ENCODE results near the gene TRIM7. TPM values are rescaled to one million over a fixed set of nuclear protein-coding genes. Genes with fewer than 3 reads are reported as not detected.

Gene TRIM7
- total and polyA plus RNA-seq, 9 of the 15 experiments (the other 6 are each of a cell fraction or from before 2014, with no cell fraction given): 2.6 to 14.9 (median 8.9) TPM

DNA sequence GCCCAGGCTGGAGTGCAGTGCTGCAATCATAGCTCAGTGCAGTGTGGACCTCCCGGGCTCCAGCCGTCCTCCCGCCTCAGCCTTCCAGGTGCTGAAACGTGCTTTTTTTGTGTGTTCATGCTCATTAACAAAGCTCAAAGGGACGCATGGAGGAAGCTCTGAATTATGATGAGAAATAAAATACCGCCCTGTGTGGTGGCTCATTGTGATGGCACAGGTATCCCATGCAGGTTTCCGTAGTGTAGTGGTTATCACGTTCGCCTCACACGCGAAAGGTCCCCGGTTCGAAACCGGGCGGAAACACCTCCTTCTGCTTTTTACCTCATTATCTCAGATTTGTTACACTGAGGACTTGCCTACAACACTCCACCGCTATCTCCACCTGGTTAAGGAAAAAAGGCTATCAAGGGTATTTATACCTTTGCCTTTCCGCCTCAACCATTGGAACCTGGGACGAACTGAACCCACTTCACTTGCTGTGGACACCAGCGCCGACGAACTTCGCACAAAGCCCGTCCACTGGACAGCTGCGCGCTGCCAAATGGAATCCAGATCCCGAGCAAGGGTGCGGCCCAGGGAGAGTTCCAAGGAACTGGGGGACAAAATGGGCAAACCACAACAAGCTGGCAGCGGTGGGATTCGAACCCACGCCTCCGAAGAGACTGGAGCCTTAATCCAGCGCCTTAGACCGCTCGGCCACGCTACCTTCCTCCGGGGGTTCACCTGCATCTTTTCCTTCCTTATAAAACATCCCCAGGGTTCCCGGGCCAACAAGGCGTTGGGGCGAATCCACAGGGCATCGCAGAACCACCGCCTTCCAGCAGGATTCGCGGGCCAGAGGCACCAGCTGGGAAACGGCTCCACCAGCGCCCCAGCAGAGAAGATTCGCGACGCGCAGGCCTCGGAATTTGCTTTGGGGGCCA, 31.3 kb downstream of the TRIM7 start (continued):
- TF ChIP-seq, protein P1, sequence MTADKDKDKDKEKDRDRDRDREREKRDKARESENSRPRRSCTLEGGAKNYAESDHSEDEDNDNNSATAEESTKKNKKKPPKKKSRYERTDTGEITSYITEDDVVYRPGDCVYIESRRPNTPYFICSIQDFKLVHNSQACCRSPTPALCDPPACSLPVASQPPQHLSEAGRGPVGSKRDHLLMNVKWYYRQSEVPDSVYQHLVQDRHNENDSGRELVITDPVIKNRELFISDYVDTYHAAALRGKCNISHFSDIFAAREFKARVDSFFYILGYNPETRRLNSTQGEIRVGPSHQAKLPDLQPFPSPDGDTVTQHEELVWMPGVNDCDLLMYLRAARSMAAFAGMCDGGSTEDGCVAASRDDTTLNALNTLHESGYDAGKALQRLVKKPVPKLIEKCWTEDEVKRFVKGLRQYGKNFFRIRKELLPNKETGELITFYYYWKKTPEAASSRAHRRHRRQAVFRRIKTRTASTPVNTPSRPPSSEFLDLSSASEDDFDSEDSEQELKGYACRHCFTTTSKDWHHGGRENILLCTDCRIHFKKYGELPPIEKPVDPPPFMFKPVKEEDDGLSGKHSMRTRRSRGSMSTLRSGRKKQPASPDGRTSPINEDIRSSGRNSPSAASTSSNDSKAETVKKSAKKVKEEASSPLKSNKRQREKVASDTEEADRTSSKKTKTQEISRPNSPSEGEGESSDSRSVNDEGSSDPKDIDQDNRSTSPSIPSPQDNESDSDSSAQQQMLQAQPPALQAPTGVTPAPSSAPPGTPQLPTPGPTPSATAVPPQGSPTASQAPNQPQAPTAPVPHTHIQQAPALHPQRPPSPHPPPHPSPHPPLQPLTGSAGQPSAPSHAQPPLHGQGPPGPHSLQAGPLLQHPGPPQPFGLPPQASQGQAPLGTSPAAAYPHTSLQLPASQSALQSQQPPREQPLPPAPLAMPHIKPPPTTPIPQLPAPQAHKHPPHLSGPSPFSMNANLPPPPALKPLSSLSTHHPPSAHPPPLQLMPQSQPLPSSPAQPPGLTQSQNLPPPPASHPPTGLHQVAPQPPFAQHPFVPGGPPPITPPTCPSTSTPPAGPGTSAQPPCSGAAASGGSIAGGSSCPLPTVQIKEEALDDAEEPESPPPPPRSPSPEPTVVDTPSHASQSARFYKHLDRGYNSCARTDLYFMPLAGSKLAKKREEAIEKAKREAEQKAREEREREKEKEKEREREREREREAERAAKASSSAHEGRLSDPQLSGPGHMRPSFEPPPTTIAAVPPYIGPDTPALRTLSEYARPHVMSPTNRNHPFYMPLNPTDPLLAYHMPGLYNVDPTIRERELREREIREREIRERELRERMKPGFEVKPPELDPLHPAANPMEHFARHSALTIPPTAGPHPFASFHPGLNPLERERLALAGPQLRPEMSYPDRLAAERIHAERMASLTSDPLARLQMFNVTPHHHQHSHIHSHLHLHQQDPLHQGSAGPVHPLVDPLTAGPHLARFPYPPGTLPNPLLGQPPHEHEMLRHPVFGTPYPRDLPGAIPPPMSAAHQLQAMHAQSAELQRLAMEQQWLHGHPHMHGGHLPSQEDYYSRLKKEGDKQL (CRISPR knock-in tag; IDR thresholded peaks at IDR 0.05; ENCODE audit: borderline replicate concordance): no peak
- no peak for TF ChIP-seq ZNF316 (IDR thresholded peaks at IDR 0.05)
- TF ChIP-seq, protein P2, sequence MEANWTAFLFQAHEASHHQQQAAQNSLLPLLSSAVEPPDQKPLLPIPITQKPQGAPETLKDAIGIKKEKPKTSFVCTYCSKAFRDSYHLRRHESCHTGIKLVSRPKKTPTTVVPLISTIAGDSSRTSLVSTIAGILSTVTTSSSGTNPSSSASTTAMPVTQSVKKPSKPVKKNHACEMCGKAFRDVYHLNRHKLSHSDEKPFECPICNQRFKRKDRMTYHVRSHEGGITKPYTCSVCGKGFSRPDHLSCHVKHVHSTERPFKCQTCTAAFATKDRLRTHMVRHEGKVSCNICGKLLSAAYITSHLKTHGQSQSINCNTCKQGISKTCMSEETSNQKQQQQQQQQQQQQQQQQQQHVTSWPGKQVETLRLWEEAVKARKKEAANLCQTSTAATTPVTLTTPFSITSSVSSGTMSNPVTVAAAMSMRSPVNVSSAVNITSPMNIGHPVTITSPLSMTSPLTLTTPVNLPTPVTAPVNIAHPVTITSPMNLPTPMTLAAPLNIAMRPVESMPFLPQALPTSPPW (CRISPR knock-in tag; IDR thresholded peaks at IDR 0.05): no peak
- TF ChIP-seq ZNF24 (IDR thresholded peaks at IDR 0.05): 0 out of 2 replicates have a peak, but pooled peaks have one; percentile 33
- TF ChIP-seq ERF (CRISPR knock-in tag; IDR thresholded peaks at IDR 0.05): no peak
- TF ChIP-seq ZNF217 (CRISPR knock-in tag; IDR thresholded peaks at IDR 0.05): no peak
- no peak for TF ChIP-seq GTF2A2 (tag; IDR thresholded peaks at IDR 0.05)
- TF ChIP-seq CTBP1 (IDR thresholded peaks at IDR 0.05; ENCODE audit: borderline replicate concordance): peak; percentile 97
- no peak for TF ChIP-seq ZNF589 (CRISPR knock-in tag; IDR thresholded peaks at IDR 0.05; ENCODE audit: low read depth)
- TF ChIP-seq ZNF3 (CRISPR knock-in tag; IDR thresholded peaks at IDR 0.05): no peak
- TF ChIP-seq, protein P3, sequence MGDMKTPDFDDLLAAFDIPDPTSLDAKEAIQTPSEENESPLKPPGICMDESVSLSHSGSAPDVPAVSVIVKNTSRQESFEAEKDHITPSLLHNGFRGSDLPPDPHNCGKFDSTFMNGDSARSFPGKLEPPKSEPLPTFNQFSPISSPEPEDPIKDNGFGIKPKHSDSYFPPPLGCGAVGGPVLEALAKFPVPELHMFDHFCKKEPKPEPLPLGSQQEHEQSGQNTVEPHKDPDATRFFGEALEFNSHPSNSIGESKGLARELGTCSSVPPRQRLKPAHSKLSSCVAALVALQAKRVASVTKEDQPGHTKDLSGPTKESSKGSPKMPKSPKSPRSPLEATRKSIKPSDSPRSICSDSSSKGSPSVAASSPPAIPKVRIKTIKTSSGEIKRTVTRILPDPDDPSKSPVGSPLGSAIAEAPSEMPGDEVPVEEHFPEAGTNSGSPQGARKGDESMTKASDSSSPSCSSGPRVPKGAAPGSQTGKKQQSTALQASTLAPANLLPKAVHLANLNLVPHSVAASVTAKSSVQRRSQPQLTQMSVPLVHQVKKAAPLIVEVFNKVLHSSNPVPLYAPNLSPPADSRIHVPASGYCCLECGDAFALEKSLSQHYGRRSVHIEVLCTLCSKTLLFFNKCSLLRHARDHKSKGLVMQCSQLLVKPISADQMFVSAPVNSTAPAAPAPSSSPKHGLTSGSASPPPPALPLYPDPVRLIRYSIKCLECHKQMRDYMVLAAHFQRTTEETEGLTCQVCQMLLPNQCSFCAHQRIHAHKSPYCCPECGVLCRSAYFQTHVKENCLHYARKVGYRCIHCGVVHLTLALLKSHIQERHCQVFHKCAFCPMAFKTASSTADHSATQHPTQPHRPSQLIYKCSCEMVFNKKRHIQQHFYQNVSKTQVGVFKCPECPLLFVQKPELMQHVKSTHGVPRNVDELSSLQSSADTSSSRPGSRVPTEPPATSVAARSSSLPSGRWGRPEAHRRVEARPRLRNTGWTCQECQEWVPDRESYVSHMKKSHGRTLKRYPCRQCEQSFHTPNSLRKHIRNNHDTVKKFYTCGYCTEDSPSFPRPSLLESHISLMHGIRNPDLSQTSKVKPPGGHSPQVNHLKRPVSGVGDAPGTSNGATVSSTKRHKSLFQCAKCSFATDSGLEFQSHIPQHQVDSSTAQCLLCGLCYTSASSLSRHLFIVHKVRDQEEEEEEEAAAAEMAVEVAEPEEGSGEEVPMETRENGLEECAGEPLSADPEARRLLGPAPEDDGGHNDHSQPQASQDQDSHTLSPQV (IDR thresholded peaks at IDR 0.05): peak; percentile 44
- TF ChIP-seq, protein P4, sequence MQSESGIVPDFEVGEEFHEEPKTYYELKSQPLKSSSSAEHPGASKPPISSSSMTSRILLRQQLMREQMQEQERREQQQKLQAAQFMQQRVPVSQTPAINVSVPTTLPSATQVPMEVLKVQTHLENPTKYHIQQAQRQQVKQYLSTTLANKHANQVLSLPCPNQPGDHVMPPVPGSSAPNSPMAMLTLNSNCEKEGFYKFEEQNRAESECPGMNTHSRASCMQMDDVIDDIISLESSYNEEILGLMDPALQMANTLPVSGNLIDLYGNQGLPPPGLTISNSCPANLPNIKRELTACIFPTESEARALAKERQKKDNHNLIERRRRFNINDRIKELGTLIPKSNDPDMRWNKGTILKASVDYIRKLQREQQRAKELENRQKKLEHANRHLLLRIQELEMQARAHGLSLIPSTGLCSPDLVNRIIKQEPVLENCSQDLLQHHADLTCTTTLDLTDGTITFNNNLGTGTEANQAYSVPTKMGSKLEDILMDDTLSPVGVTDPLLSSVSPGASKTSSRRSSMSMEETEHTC (IDR thresholded peaks at IDR 0.05): no peak
- TF ChIP-seq CHD1 (IDR thresholded peaks at IDR 0.05; ENCODE audit: low read length): no peak
- no peak for TF ChIP-seq KHSRP (IDR thresholded peaks at IDR 0.05)
